ENCODE measurements around the gene TSPAN18. TPM values are rescaled to one million over a fixed set of nuclear protein-coding genes. Genes with fewer than 3 reads are reported as not detected.

Gene TSPAN18
- total and polyA plus RNA-seq, 2 of the 4 experiments (the other 2 are of a cell fraction): 0.36 to 1.1 TPM

DNA sequence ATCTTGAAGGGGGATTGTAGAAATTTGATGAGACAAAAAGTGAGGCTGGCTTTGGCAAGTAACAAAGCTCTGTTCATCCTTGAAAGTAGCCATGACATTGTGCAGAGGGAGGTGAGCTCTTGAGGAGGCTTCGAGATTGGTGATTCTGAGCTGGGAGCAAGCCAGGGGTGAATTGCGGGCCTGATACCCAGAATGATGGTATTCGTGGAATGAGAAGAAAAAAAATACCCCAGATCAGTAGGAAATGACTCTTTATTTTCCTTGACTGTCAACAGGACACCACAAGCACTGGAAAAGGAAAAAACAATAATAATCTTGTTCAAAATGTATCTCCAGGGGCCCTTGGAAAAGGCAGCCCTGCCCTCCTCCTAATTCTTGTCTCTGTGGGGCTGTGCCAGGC is 62.7 kb downstream of the TSPAN18 start:
- no CpG with 5 or more reads among the region's 3 CpGs for WGBS, 2 experiments (ENCODE audit: extremely low coverage in 2 of 2, insufficient read length in 1 of 2)
- Histone ChIP-seq H4K20me1 (ENCODE audit: insufficient read depth, low read length) (no peaks in the 10 kb centered on the region), H2BK20ac (ENCODE audit: low read depth, low read length) (no peak overlapping the region), H2AK9ac (replicated peaks; ENCODE audit: low read depth, low read length, poor library complexity) (no peak overlapping the region), H3K9ac (ENCODE audit: low read depth, low read length) (no peak overlapping the region), H3K4me1 (ENCODE audit: control insufficient read depth, insufficient read depth, low read length) (peaks cover 3% of the 10 kb centered on the region; the same call in 1 of the 2 replicates), H3K27ac (ENCODE audit: insufficient read depth, low read length) (no peak overlapping the region), H3K9me3 (ENCODE audit: control insufficient read depth, insufficient read depth, low read length) (no peaks in the 10 kb centered on the region), H3K56ac (ENCODE audit: extremely low read depth, insufficient read depth, low read length) (no peak overlapping the region), H4K8ac (ENCODE audit: low read depth in 2 of 2, low read length in 2 of 2) (no peak overlapping the region), H3K36me3 (ENCODE audit: control insufficient read depth, insufficient read depth, low read length) (no peaks in the 10 kb centered on the region), H2AFZ (replicated peaks; ENCODE audit: low read length, poor library complexity) (no peak overlapping the region), H3K4ac (ENCODE audit: low read depth, low read length) (no peak overlapping the region), H2BK120ac (ENCODE audit: low read depth, low read length) (no peak overlapping the region), H3K14ac (replicated peaks; ENCODE audit: low read depth, low read length) (no peak overlapping the region), H2BK15ac (ENCODE audit: low read depth, low read length) (no peak overlapping the region), H3K4me2 (ENCODE audit: low read depth, low read length) (no peak overlapping the region), H3K79me1 (ENCODE audit: low read depth in 1 of 2, low read length in 2 of 2) (no peaks in the 10 kb centered on the region), H4K5ac (ENCODE audit: low read depth, low read length) (no peak overlapping the region), H3K27me3 (ENCODE audit: control insufficient read depth, insufficient read depth, low read length) (peaks cover 28% of the 10 kb centered on the region), H3K23ac (ENCODE audit: low read depth, low read length) (no peak overlapping the region), H3K9me1 (ENCODE audit: insufficient read depth, low read length) (0 out of 2 replicates have a peak, but pooled peaks cover 5% of the 10 kb centered on the region), H2AK5ac (ENCODE audit: low read depth, low read length) (no peak overlapping the region), H3K4me3 (ENCODE audit: insufficient read depth, low read depth, low read length) (no peak overlapping the region), H4K91ac (ENCODE audit: insufficient read depth, low read depth, low read length) (no peak overlapping the region), H3K18ac (ENCODE audit: low read depth, low read length) (no peak overlapping the region), H2BK5ac (ENCODE audit: low read depth, low read length, poor library complexity, severe bottlenecking) (no peak overlapping the region)
- DNase-seq: no peak
- TF ChIP-seq MAZ (IDR thresholded peaks at IDR 0.05; ENCODE audit: borderline replicate concordance, low read depth, low read length) (no peak), RAD21 (IDR thresholded peaks at IDR 0.05; ENCODE audit: low read length) (no peak), MAFK (IDR thresholded peaks at IDR 0.05; ENCODE audit: low read depth, low read length) (no peak), CHD1 (IDR thresholded peaks at IDR 0.05; ENCODE audit: low read depth, low read length) (no peak), CTCF (conservative IDR thresholded peaks at IDR 0.05; ENCODE audit: low read depth, low read length) (no peak), CEBPB (IDR thresholded peaks at IDR 0.05; ENCODE audit: low read depth, low read length) (no peak), MXI1 (IDR thresholded peaks at IDR 0.05; ENCODE audit: borderline replicate concordance, low read depth, low read length) (no peak), ELK1 (IDR thresholded peaks at IDR 0.05; ENCODE audit: borderline replicate concordance, low read depth, low read length) (no peak), SMC3 (IDR thresholded peaks at IDR 0.05; ENCODE audit: low read depth, low read length) (no peak), FOS (IDR thresholded peaks at IDR 0.05; ENCODE audit: low read depth, low read length) (no peak), RFX5 (IDR thresholded peaks at IDR 0.05; ENCODE audit: low read depth, low read length) (no peak), RCOR1 (IDR thresholded peaks at IDR 0.05; ENCODE audit: insufficient replicate concordance, low read length) (no peak), BHLHE40 (IDR thresholded peaks at IDR 0.05; ENCODE audit: low read depth, low read length) (no peak), NFE2L2 (IDR thresholded peaks at IDR 0.05; ENCODE audit: low read depth, low read length) (no peak), POLR2A (IDR thresholded peaks at IDR 0.05; ENCODE audit: low read depth, low read length) (no peak)
- TF ChIP-seq, protein P1, sequence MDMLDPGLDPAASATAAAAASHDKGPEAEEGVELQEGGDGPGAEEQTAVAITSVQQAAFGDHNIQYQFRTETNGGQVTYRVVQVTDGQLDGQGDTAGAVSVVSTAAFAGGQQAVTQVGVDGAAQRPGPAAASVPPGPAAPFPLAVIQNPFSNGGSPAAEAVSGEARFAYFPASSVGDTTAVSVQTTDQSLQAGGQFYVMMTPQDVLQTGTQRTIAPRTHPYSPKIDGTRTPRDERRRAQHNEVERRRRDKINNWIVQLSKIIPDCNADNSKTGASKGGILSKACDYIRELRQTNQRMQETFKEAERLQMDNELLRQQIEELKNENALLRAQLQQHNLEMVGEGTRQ (IDR thresholded peaks at IDR 0.05; ENCODE audit: low read depth, low read length): no peak
- peak; percentile 22 for ATAC-seq (ENCODE audit: low read depth)
- no TSS peak for BruUV-seq (replicated peaks)
- intact Hi-C loops (cut with micrococcal nuclease): loop anchor here (5.0 kb wide), 1 partner anchor 98 kb away; no protein-coding TSS in a partner anchor
- in situ Hi-C loops (cut with MboI; ENCODE audit: low sequenced_read_pairs): no loop called here
- dilution Hi-C loops (cut with HindIII; ENCODE audit: low sequenced_read_pairs, unreplicated experiment): no loop called here
- ChIA-PET POLR2A (ENCODE audit: unreplicated experiment) (no interaction called here), CTCF (interaction anchor here (1.0 to 1.4 kb wide), 2 partner anchors 15 to 24 kb away, joined by 3 to 5 read pairs; no protein-coding TSS in a partner anchor)

Data from IMR-90 (cell line).